Fibroblast of villous mesenchyme (primary cell): Measurements from ENCODE around the gene HLA-DQA1. TPM values are rescaled to one million over a fixed set of nuclear protein-coding genes. Genes with fewer than 3 reads are reported as not detected.
A peak's percentile ranks its signal among the peaks of the same experiment; 100 is the strongest.

ENCODE experiments used
- DNase-seq: peaks from one replicate; pipeline ENCODE4 v3.0.0-alpha.2; 2010; ENCODE audit warnings: low read depth
- H3K4me3 ChIP-seq: 2 replicates; pipeline ENCODE4 v1.5.1; 2011; ENCODE audit warnings: low read depth, mild to moderate bottlenecking, low read length
- CTCF ChIP-seq: IDR thresholded peaks from 2 replicates; pipeline ENCODE4 v1.5.1; 2012; ENCODE audit warnings: low read depth, mild to moderate bottlenecking, low read length; ENCODE audit not compliant: insufficient read depth
- total RNA-seq: library from RNA; depleted of rRNA; stranded (reverse); fragments of >200 nt; gene quantifications from 2 replicates; pipeline ENCODE4 v1.2.3, GENCODE V29; 2012

HLA-DQA1 gene
- total RNA-seq, 1 donor = not detected

GRCh38 chr6:32603888-32604287, 33.3 kb upstream of the HLA-DQA1 start:
- TF ChIP-seq CTCF = no peak
- H3K4me3 ChIP-seq = no peak overlapping the region
- no peak for DNase-seq

GRCh38 chr6:32604434-32604877, 32.8 kb upstream of the HLA-DQA1 start:
- TF ChIP-seq CTCF = no peak
- no peak overlapping the region for H3K4me3 ChIP-seq
- DNase-seq = peak; percentile 25

GRCh38 chr6:32607263-32607987, 29.8 kb upstream of the HLA-DQA1 start:
- no peak overlapping the region for H3K4me3 ChIP-seq
- TF ChIP-seq CTCF = no peak
- no peak for DNase-seq

- no peak for DNase-seq
These were observed 29.3 kb upstream of the HLA-DQA1 start for GRCh38 chr6:32607988-32608298.

GRCh38 chr6:32608362-32608761, 28.8 kb upstream of the HLA-DQA1 start:
- no peak for DNase-seq
- H3K4me3 ChIP-seq = no peak overlapping the region
- TF ChIP-seq CTCF = no peak

More at GRCh38 chr6:32607988-32608298, 29.3 kb upstream of the HLA-DQA1 start:
- no peak overlapping the region for H3K4me3 ChIP-seq
- no peak for TF ChIP-seq CTCF

GRCh38 chr6:32609391-32609730, 27.8 kb upstream of the HLA-DQA1 start:
- H3K4me3 ChIP-seq = no peak overlapping the region
- no peak for TF ChIP-seq CTCF

More at GRCh38 chr6:32609391-32609730, 27.8 kb upstream of the HLA-DQA1 start:
- DNase-seq = no peak
